GM12873 (cell line): Measurements from ENCODE around the gene LHX8.

Source experiments
- CTCF ChIP-seq: IDR thresholded peaks from 2 replicates; pipeline ENCODE4 v1.5.1; 2012; ENCODE audit warnings: low read depth, mild to moderate bottlenecking, moderate library complexity, low read length, control low read depth; ENCODE audit not compliant: insufficient read depth; ENCODE audit errors: missing control alignments

The LHX8 gene

GRCh38 chr1:75115654-75116053 lies 18.5 kb upstream of the LHX8 start:
- no peak for TF ChIP-seq CTCF

- TF ChIP-seq CTCF = no peak
Measured at GRCh38 chr1:75123756-75124155, 10.4 kb upstream of the LHX8 start.

GRCh38 chr1:75124510-75124909 lies 9.7 kb upstream of the LHX8 start:
- TF ChIP-seq CTCF = no peak

GRCh38 chr1:75125161-75125726 lies 8.9 kb upstream of the LHX8 start:
- TF ChIP-seq CTCF = no peak

- no peak for TF ChIP-seq CTCF
Measured at GRCh38 chr1:75126611-75127101, 7.5 kb upstream of the LHX8 start.

- no peak for TF ChIP-seq CTCF
Measured at GRCh38 chr1:75127916-75128717, 6.1 kb upstream of the LHX8 start.

GRCh38 chr1:75129660-75129982 lies 4.6 kb upstream of the LHX8 start:
- no peak for TF ChIP-seq CTCF
